Neuronal stem cell (in vitro differentiated cells): ENCODE measurements around the gene CRYBA4.

Experiments
- DNase-seq: peaks from one replicate; pipeline ENCODE4 v3.0.0-alpha.2; 2013; ENCODE audit warnings: low spot score
- H2AFZ ChIP-seq: one replicate; pipeline ENCODE4 v1.6.1; 2013; ENCODE audit warnings: mild to moderate bottlenecking, low read length, inconsistent platforms
- H2AK5ac ChIP-seq: 2 replicates; pipeline ENCODE4 v1.6.1; 2013; ENCODE audit warnings: low read depth, mild to moderate bottlenecking, inconsistent platforms, low read length, moderate library complexity, mixed read lengths
- H2BK120ac ChIP-seq: 2 replicates; pipeline ENCODE4 v1.6.1; 2013; ENCODE audit warnings: low read depth, mild to moderate bottlenecking, inconsistent platforms, low read length, moderate library complexity, mixed read lengths
- H2BK12ac ChIP-seq: one replicate; pipeline ENCODE4 v1.6.1; 2013; ENCODE audit warnings: low read length, inconsistent platforms
- H2BK15ac ChIP-seq: 2 replicates; pipeline ENCODE4 v1.6.1; 2013; ENCODE audit warnings: mild to moderate bottlenecking, low read length, inconsistent platforms, mixed read lengths
- H2BK5ac ChIP-seq: one replicate; pipeline ENCODE4 v1.6.1; 2013; ENCODE audit warnings: inconsistent platforms, mild to moderate bottlenecking, low read length, moderate library complexity
- H3K14ac ChIP-seq: one replicate; pipeline ENCODE4 v1.6.1; 2013; ENCODE audit warnings: low read length, inconsistent platforms
- H3K18ac ChIP-seq: 2 replicates; pipeline ENCODE4 v1.6.1; 2013; ENCODE audit warnings: low read length, inconsistent platforms
- H3K23ac ChIP-seq: 2 replicates; pipeline ENCODE4 v1.6.1; 2013; ENCODE audit warnings: low read depth, mild to moderate bottlenecking, mixed read lengths, low read length, inconsistent platforms; ENCODE audit not compliant: poor library complexity
- H3K27ac ChIP-seq: replicated peaks from 3 replicates; pipeline ENCODE4 v1.5.1; 2013; ENCODE audit warnings: low read length, inconsistent platforms
- H3K27me3 ChIP-seq, 3 experiments: 2 replicates each; pipeline ENCODE4 v1.6.1; 2013; ENCODE audit warnings: low read length in 3 of 3, mild to moderate bottlenecking in 2 of 3, inconsistent platforms in 1 of 3, low read depth in 1 of 3, mixed read lengths in 1 of 3, moderate library complexity in 1 of 3; ENCODE audit not compliant: control insufficient read depth in 3 of 3, insufficient read depth in 3 of 3
- H3K36me3 ChIP-seq, 2 donors: replicated peaks in 1 of 2; 2 replicates each; pipeline ENCODE4 v1.6.1; 2013; ENCODE audit warnings: low read length in 2 of 2; ENCODE audit not compliant: control insufficient read depth in 2 of 2, insufficient read depth in 2 of 2
- H3K4ac ChIP-seq: 2 replicates; pipeline ENCODE4 v1.6.1; 2013; ENCODE audit warnings: inconsistent platforms, mild to moderate bottlenecking, low read length, moderate library complexity
- H3K4me1 ChIP-seq, 2 donors: 1 replicate in 1 of 2; 2 replicates in 1 of 2; pipeline ENCODE4 v1.6.1; 2013; ENCODE audit warnings: low read length in 2 of 2, low read depth in 1 of 2; ENCODE audit not compliant: control insufficient read depth in 2 of 2, insufficient read depth in 1 of 2
- H3K4me2 ChIP-seq: one replicate; pipeline ENCODE4 v1.6.1; 2013; ENCODE audit warnings: mild to moderate bottlenecking, low read length, inconsistent platforms; ENCODE audit not compliant: insufficient read depth, poor library complexity, severe bottlenecking
- H3K4me3 ChIP-seq, 2 donors: 2 replicates each; pipeline ENCODE4 v1.5.1; 2013; ENCODE audit warnings: low read length in 2 of 2, mild to moderate bottlenecking in 2 of 2, inconsistent platforms in 1 of 2, moderate library complexity in 1 of 2
- H3K79me1 ChIP-seq: one replicate; pipeline ENCODE4 v1.6.1; 2013; ENCODE audit warnings: low read depth, mild to moderate bottlenecking, inconsistent platforms, low read length, moderate library complexity
- H3K9ac ChIP-seq: one replicate; pipeline ENCODE4 v1.6.1; 2013; ENCODE audit warnings: mild to moderate bottlenecking, low read depth, low read length, inconsistent platforms; ENCODE audit not compliant: poor library complexity
- H3K9me3 ChIP-seq, 2 donors: replicated peaks in 1 of 2; 2 replicates each; pipeline versions ENCODE3 to v1.6.1; 2013; ENCODE audit warnings: low read length in 2 of 2, mild to moderate bottlenecking in 2 of 2, inconsistent platforms in 1 of 2, low read depth in 1 of 2, mixed read lengths in 1 of 2, moderate library complexity in 1 of 2; ENCODE audit not compliant: control insufficient read depth in 2 of 2, insufficient read depth in 1 of 2
- H4K8ac ChIP-seq: one replicate; pipeline ENCODE4 v1.6.1; 2013; ENCODE audit warnings: low read depth, mild to moderate bottlenecking, inconsistent platforms, low read length, moderate library complexity
- H4K91ac ChIP-seq: one replicate; pipeline ENCODE4 v1.6.1; 2013; ENCODE audit warnings: low read length, low read depth, mild to moderate bottlenecking, inconsistent platforms; ENCODE audit not compliant: poor library complexity
- WGBS, 2 donors: extraction: QIAGEN DNeasy Blood & Tissue Kit; methylation state at CpG; one replicate each; pipeline ENCODE4 v1.1.7; 2013; ENCODE audit warnings: missing lambda C conversion rate in 2 of 2, mixed read lengths in 1 of 2; ENCODE audit not compliant: insufficient read length in 2 of 2, insufficient replicate concordance in 1 of 2; ENCODE audit errors: extremely low coverage in 2 of 2; 5-methylcytosine and 5-hydroxymethylcytosine counted together

The CRYBA4 gene

DNA sequence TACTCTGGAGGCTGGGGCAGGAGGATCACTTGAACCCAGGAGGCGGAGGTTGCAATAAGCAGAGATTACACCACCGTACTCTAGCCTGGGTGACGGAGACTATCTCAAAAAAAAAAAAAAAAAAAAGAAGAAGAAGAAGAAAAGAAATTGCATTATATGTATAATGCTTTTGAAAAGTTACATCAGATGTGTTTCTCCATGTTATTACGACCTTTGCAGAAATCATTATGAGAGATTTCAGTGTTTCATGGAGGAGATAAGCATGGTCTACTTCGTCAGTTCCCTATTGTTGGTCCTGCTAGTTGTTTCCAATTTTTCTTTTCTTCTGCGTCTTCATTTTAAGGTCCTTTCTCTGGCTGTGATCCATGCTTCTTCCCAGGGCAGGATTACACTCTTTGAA, 38.6 kb downstream of the CRYBA4 start:
- Histone ChIP-seq H2AFZ (no peak overlapping the region), H3K18ac (no peak overlapping the region), H3K4me2 (peak overlapping the region; percentile 15), H3K27me3 (no peaks in the 10 kb centered on the region), H3K9me3 (no peaks in the 10 kb centered on the region), H3K14ac (no peak overlapping the region), H3K9ac (no peak overlapping the region), H3K4me3 (peak overlapping the region in 1 of 2 donors; percentile 5), H3K36me3 (peaks cover 4 to 41% of the 10 kb centered on the region in 2 donors), H4K8ac (no peak overlapping the region), H2BK5ac (peak overlapping the region; percentile 56), H2BK120ac (no peak overlapping the region), H3K23ac (no peak overlapping the region), H3K79me1 (no peaks in the 10 kb centered on the region), H3K4ac (no peak overlapping the region), H4K91ac (no peak overlapping the region), H2AK5ac (no peak overlapping the region), H3K27ac (peak overlapping the region; percentile 95), H2BK15ac (no peak overlapping the region), H3K4me1 (peaks cover 24 to 29% of the 10 kb centered on the region in 2 donors), H2BK12ac (no peak overlapping the region)
- WGBS, 2 donors = no CpG with 5 or more reads among the region's 6 CpGs
- DNase-seq = no peak

GRCh38 chr22:26660961-26661578, 39.3 kb downstream of the CRYBA4 start:
- Histone ChIP-seq H3K4me2 (peak overlapping the region; percentile 32), H3K79me1 (no peaks in the 10 kb centered on the region), H2BK15ac (no peak overlapping the region), H2BK120ac (no peak overlapping the region), H3K27me3 (no peaks in the 10 kb centered on the region), H3K18ac (peak overlapping the region; percentile 13), H2AFZ (no peak overlapping the region), H3K4me1 (peaks cover 24 to 29% of the 10 kb centered on the region in 2 donors), H2AK5ac (no peak overlapping the region), H3K14ac (peak overlapping the region; percentile 12), H3K9ac (no peak overlapping the region), H3K23ac (no peak overlapping the region), H3K4ac (no peak overlapping the region), H2BK12ac (peak overlapping the region; percentile 33), H3K4me3 (peak overlapping the region in 1 of 2 donors; percentile 5), H4K8ac (no peak overlapping the region), H3K27ac (peak overlapping the region; percentile 95), H4K91ac (no peak overlapping the region), H2BK5ac (peak overlapping the region; percentile 56), H3K9me3 (no peaks in the 10 kb centered on the region), H3K36me3 (peaks cover 6 to 48% of the 10 kb centered on the region in 2 donors)
- no CpG with 5 or more reads among the region's 7 CpGs for WGBS, 2 donors
- peak; percentile 80 for DNase-seq

- H3K36me3 ChIP-seq = peaks cover 14 to 59% of the 10 kb centered on the region in 2 donors
- WGBS, 2 donors = no CpG with 5 or more reads among the region's 2 CpGs
Observed at GRCh38 chr22:26662160-26662559, 40.4 kb downstream of the CRYBA4 start.

GRCh38 chr22:26663374-26663923, 41.7 kb downstream of the CRYBA4 start:
- no peak for DNase-seq
- no peak overlapping the region for H2AFZ ChIP-seq
- peaks cover 22 to 72% of the 10 kb centered on the region in 2 donors for H3K36me3 ChIP-seq
- no peaks in the 10 kb centered on the region for H3K27me3 ChIP-seq
- no peak overlapping the region for H2BK5ac ChIP-seq
- H3K18ac ChIP-seq = no peak overlapping the region
- H3K14ac ChIP-seq = no peak overlapping the region
- no peak overlapping the region for H2BK12ac ChIP-seq
- no peak overlapping the region for H3K4ac ChIP-seq
- no peak overlapping the region for H3K9ac ChIP-seq
- H3K4me1 ChIP-seq = peaks cover 21 to 23% of the 10 kb centered on the region in 2 donors
- no peaks in the 10 kb centered on the region for H3K9me3 ChIP-seq
- H3K4me2 ChIP-seq = no peak overlapping the region
- H2BK15ac ChIP-seq = no peak overlapping the region
- no peak overlapping the region for H2BK120ac ChIP-seq
- no peak overlapping the region for H4K8ac ChIP-seq
- H3K27ac ChIP-seq = no peak overlapping the region
- WGBS, 2 donors = no CpG with 5 or more reads among the region's 9 CpGs
- no peaks in the 10 kb centered on the region for H3K79me1 ChIP-seq
- no peak overlapping the region for H3K23ac ChIP-seq
- no peak overlapping the region for H4K91ac ChIP-seq
- H2AK5ac ChIP-seq = no peak overlapping the region
- H3K4me3 ChIP-seq = no peak overlapping the region

More at GRCh38 chr22:26662160-26662559, 40.4 kb downstream of the CRYBA4 start:
- Histone ChIP-seq H3K9me3 (no peaks in the 10 kb centered on the region), H3K79me1 (no peaks in the 10 kb centered on the region), H2AK5ac (no peak overlapping the region), H3K27ac (no peak overlapping the region), H3K18ac (no peak overlapping the region), H3K27me3 (no peaks in the 10 kb centered on the region), H2BK15ac (no peak overlapping the region), H2BK12ac (no peak overlapping the region), H2BK5ac (no peak overlapping the region), H3K4ac (no peak overlapping the region), H4K8ac (no peak overlapping the region), H3K23ac (no peak overlapping the region), H3K4me3 (no peak overlapping the region), H2BK120ac (no peak overlapping the region), H3K4me2 (no peak overlapping the region), H2AFZ (no peak overlapping the region), H3K14ac (no peak overlapping the region), H4K91ac (no peak overlapping the region), H3K4me1 (peaks cover 21 to 25% of the 10 kb centered on the region in 2 donors), H3K9ac (no peak overlapping the region)
- DNase-seq = no peak
